ENCODE results near the gene CHAT.

- TF ChIP-seq CTCF (IDR thresholded peaks at IDR 0.05), result no peak
- no peak for TF ChIP-seq CEBPB (IDR thresholded peaks at IDR 0.05)
- no peak for TF ChIP-seq JUN (IDR thresholded peaks at IDR 0.05)
- no peak for TF ChIP-seq POLR2A (IDR thresholded peaks at IDR 0.05; ENCODE audit: low read length)
- no peak for TF ChIP-seq RCOR1 (IDR thresholded peaks at IDR 0.05; ENCODE audit: low read depth, low read length)
- TF ChIP-seq HOXA7 (CRISPR knock-in tag; IDR thresholded peaks at IDR 0.05), result no peak
- no peak for TF ChIP-seq E2F6 (IDR thresholded peaks at IDR 0.05; ENCODE audit: borderline replicate concordance, low read depth)
- TF ChIP-seq NFE2L2 (conservative IDR thresholded peaks at IDR 0.05; ENCODE audit: low read length), result no peak
- no peak for TF ChIP-seq RAD21 (conservative IDR thresholded peaks at IDR 0.05 in 1 of 2, IDR thresholded peaks at IDR 0.05 in 1 of 2)
These were observed 84.8 kb downstream of the CHAT start for GRCh38 chr10:49698679-49699078.

Measured in A549 (cell line).